Smooth muscle cell (in vitro differentiated cells): Measurements from ENCODE around the gene TAS2R31. TPM values are rescaled to one million over a fixed set of nuclear protein-coding genes. Genes with fewer than 3 reads are reported as not detected.

Experiments used
- DNase-seq: peaks from one replicate; lab custom pipeline; 2025; ENCODE audit not compliant: unreplicated experiment; lab: John Stamatoyannopoulos, UW
- H2AFZ ChIP-seq: fragments of 200-600 bp; sonication (generic); 2 replicates; pipeline ENCODE4 v1.6.0; 2016; ENCODE audit warnings: antibody characterized with exemption, low read depth, mild to moderate bottlenecking
- H3F3A ChIP-seq: fragments of 200-600 bp; sonication (generic); 2 replicates; pipeline ENCODE4 v1.6.0; 2017; ENCODE audit warnings: antibody characterized with exemption, low read depth
- H3K27ac ChIP-seq: fragments of 200-600 bp; sonication (generic); 2 replicates; pipeline ENCODE4 v1.5.1; 2016; ENCODE audit warnings: low read depth, mild to moderate bottlenecking
- H3K27me3 ChIP-seq: fragments of 200-600 bp; sonication (generic); 2 replicates; pipeline ENCODE4 v1.6.1; 2016; ENCODE audit warnings: low read depth, mild to moderate bottlenecking
- H3K36me3 ChIP-seq: fragments of 200-600 bp; sonication (generic); 2 replicates; pipeline ENCODE4 v1.5.1; 2016; ENCODE audit warnings: low read depth
- H3K4me1 ChIP-seq: fragments of 200-600 bp; sonication (generic); 2 replicates; pipeline ENCODE4 v1.5.1; 2016; ENCODE audit warnings: low read depth
- H3K4me2 ChIP-seq: fragments of 200-600 bp; sonication (generic); 2 replicates; pipeline ENCODE4 v1.6.0; 2016; ENCODE audit warnings: mild to moderate bottlenecking
- H3K4me3 ChIP-seq: fragments of 200-600 bp; sonication (generic); 2 replicates; pipeline ENCODE4 v1.5.1; 2016; ENCODE audit warnings: mild to moderate bottlenecking
- H3K79me2 ChIP-seq: fragments of 200-600 bp; sonication (generic); 2 replicates; pipeline ENCODE4 v1.6.0; 2016; ENCODE audit warnings: low read depth, mild to moderate bottlenecking
- H3K9ac ChIP-seq: fragments of 200-600 bp; sonication (generic); 2 replicates; pipeline ENCODE4 v1.6.0; 2016; ENCODE audit warnings: low read depth
- H3K9me3 ChIP-seq: fragments of 200-600 bp; sonication (generic); replicated peaks from 2 replicates; pipeline ENCODE4 v1.5.1; 2016; ENCODE audit warnings: low read depth
- H4K20me1 ChIP-seq: fragments of 200-600 bp; sonication (generic); 2 replicates; pipeline ENCODE4 v1.6.0; 2016; ENCODE audit warnings: low read depth
- CTCF ChIP-seq: fragments of 200-600 bp; sonication (generic); IDR thresholded peaks from 2 replicates; pipeline ENCODE4 v1.5.1; 2017; ENCODE audit warnings: borderline replicate concordance, mild to moderate bottlenecking, antibody characterized with exemption; ENCODE audit not compliant: insufficient read depth, poor library complexity, severe bottlenecking
- WGBS: methylation state at CpG from one replicate; pipeline ENCODE4 v1.1.7; 2016; ENCODE audit warnings: low lambda C conversion rate; 5-methylcytosine and 5-hydroxymethylcytosine counted together
- polyA plus RNA-seq: library from polyadenylated mRNA; unstranded; fragments of >200 nt; fragmentation: Nextera tagmentation; extraction: Ambion mirVana; gene quantifications from 2 replicates; pipeline ENCODE4 v1.2.1, GENCODE V29; 2016
- total RNA-seq: library from RNA; depleted of rRNA; stranded (reverse); fragments of >200 nt; gene quantifications from 2 replicates; pipeline ENCODE4 v1.2.3, GENCODE V29; 2014

TAS2R31 gene
- total and polyA plus RNA-seq, 2 experiments from 2014 or later, result 4.1 TPM; not detected in 1

GRCh38 chr12:11014234-11014633, 17.0 kb downstream of the TAS2R31 start:
- DNase-seq, result no peak
- no peaks in the 10 kb centered on the region for H3K4me1 ChIP-seq

GRCh38 chr12:11007608-11008007, 23.6 kb downstream of the TAS2R31 start:
- H3K4me1 ChIP-seq, result no peaks in the 10 kb centered on the region
- H3K27me3 ChIP-seq, result no peaks in the 10 kb centered on the region
- H3K79me2 ChIP-seq, result no peaks in the 10 kb centered on the region
- WGBS, result 100% methylated on average over 1 of the region's 1 CpG
- no peak overlapping the region for H3K27ac ChIP-seq
- H3K9ac ChIP-seq, result no peak overlapping the region
- H3F3A ChIP-seq, result no peaks in the 10 kb centered on the region
- no peaks in the 10 kb centered on the region for H3K36me3 ChIP-seq
- TF ChIP-seq CTCF, result no peak
- no peak overlapping the region for H3K4me3 ChIP-seq
- H3K9me3 ChIP-seq, result no peaks in the 10 kb centered on the region
- no peak for DNase-seq
- H2AFZ ChIP-seq, result no peak overlapping the region
- H3K4me2 ChIP-seq, result no peak overlapping the region
- H4K20me1 ChIP-seq, result no peaks in the 10 kb centered on the region

More at GRCh38 chr12:11014234-11014633, 17.0 kb downstream of the TAS2R31 start:
- H3K27ac ChIP-seq, result no peak overlapping the region
- no peaks in the 10 kb centered on the region for H3K36me3 ChIP-seq
- H3K4me3 ChIP-seq, result no peak overlapping the region
- H3K9ac ChIP-seq, result no peak overlapping the region
- no peaks in the 10 kb centered on the region for H3K27me3 ChIP-seq
- no peaks in the 10 kb centered on the region for H3F3A ChIP-seq
- no peak overlapping the region for H3K4me2 ChIP-seq
- H2AFZ ChIP-seq, result no peak overlapping the region
- peaks cover 7% of the 10 kb centered on the region for H4K20me1 ChIP-seq
- no peaks in the 10 kb centered on the region for H3K79me2 ChIP-seq
- no peak for TF ChIP-seq CTCF
- H3K9me3 ChIP-seq, result no peaks in the 10 kb centered on the region

- no peaks in the 10 kb centered on the region for H3K9me3 ChIP-seq
- no peak within 1 kb of the TSS for H3K4me2 ChIP-seq
- H3K27ac ChIP-seq, result no peak within 1 kb of the TSS
- H3K9ac ChIP-seq, result no peak within 1 kb of the TSS
- no peaks in the 10 kb centered on the region for H3K4me1 ChIP-seq
- H4K20me1 ChIP-seq, result peaks cover 4% of the 10 kb centered on the region
- no peaks in the 10 kb centered on the region for H3K27me3 ChIP-seq
- DNase-seq, result no peak
- H3K36me3 ChIP-seq, result peaks cover 3% of the 10 kb centered on the region
- no peak within 1 kb of the TSS for H3K4me3 ChIP-seq
- no peak for TF ChIP-seq CTCF
- no peaks in the 10 kb centered on the region for H3F3A ChIP-seq
- no peak within 1 kb of the TSS for H2AFZ ChIP-seq
- H3K79me2 ChIP-seq, result no peaks in the 10 kb centered on the region
Observed at GRCh38 chr12:10998204-10998603, 33.0 kb downstream of the TAS2R31 start, which contains the start of gene TAS2R20. Gene TAS2R20, minus strand, starts transcription at chr12:10998304. Its CDS starts 429 bp downstream, at chr12:10997875.

- Histone ChIP-seq H3K9ac (no peak overlapping the region), H2AFZ (no peak overlapping the region), H4K20me1 (peaks cover 4% of the 10 kb centered on the region), H3K4me1 (no peaks in the 10 kb centered on the region), H3K79me2 (no peaks in the 10 kb centered on the region), H3K36me3 (peaks cover 9% of the 10 kb centered on the region), H3K27ac (no peak overlapping the region), H3K27me3 (no peaks in the 10 kb centered on the region), H3K4me3 (no peak overlapping the region), H3K4me2 (no peak overlapping the region), H3K9me3 (peaks cover 4% of the 10 kb centered on the region), H3F3A (no peaks in the 10 kb centered on the region)
- DNase-seq, result no peak
- TF ChIP-seq CTCF, result no peak
- WGBS, result 98% methylated on average over 3 of the region's 3 CpGs
Observed at GRCh38 chr12:10994307-10994706, 36.9 kb downstream of the TAS2R31 start.
